Hepatocyte (in vitro differentiated cells): Measurements from ENCODE around the gene C4orf50. TPM values are rescaled to one million over a fixed set of nuclear protein-coding genes. Genes with fewer than 3 reads are reported as not detected.

Experiments used
- DNase-seq: peaks from one replicate; pipeline ENCODE4 v3.0.0-alpha.2; 2016; ENCODE audit warnings: low spot score
- H2AFZ ChIP-seq: fragments of 200-600 bp; sonication (generic); 2 replicates; pipeline ENCODE4 v1.6.0; 2016; ENCODE audit warnings: antibody characterized with exemption, mild to moderate bottlenecking
- H3K27ac ChIP-seq: fragments of 200-600 bp; sonication (generic); 2 replicates; pipeline ENCODE4 v1.5.1; 2016; ENCODE audit warnings: mild to moderate bottlenecking
- H3K27me3 ChIP-seq: fragments of 200-600 bp; sonication (generic); 2 replicates; pipeline ENCODE4 v1.6.1; 2016
- H3K36me3 ChIP-seq: fragments of 200-600 bp; sonication (generic); replicated peaks from 2 replicates; pipeline ENCODE4 v1.5.1; 2016; ENCODE audit warnings: low read depth; ENCODE audit not compliant: insufficient read depth
- H3K4me1 ChIP-seq: fragments of 200-600 bp; sonication (generic); 2 replicates; pipeline ENCODE4 v1.5.1; 2016; ENCODE audit warnings: mild to moderate bottlenecking, moderate library complexity; ENCODE audit not compliant: insufficient read depth
- H3K4me2 ChIP-seq: fragments of 200-600 bp; sonication (generic); 2 replicates; pipeline ENCODE4 v1.6.0; 2016
- H3K4me3 ChIP-seq: fragments of 200-600 bp; sonication (generic); 2 replicates; pipeline ENCODE4 v1.5.1; 2016; ENCODE audit warnings: mild to moderate bottlenecking
- H3K79me2 ChIP-seq: fragments of 200-600 bp; sonication (generic); 2 replicates; pipeline ENCODE4 v1.6.0; 2017; ENCODE audit warnings: mild to moderate bottlenecking
- H3K9me2 ChIP-seq: fragments of 200-600 bp; sonication (generic); replicated peaks from 2 replicates; pipeline ENCODE4 v1.6.0; 2017; ENCODE audit warnings: mild to moderate bottlenecking; ENCODE audit not compliant: insufficient read depth
- H3K9me3 ChIP-seq: fragments of 200-600 bp; sonication (generic); 2 replicates; pipeline ENCODE4 v1.5.1; 2016; ENCODE audit warnings: low read depth, mild to moderate bottlenecking
- H4K20me1 ChIP-seq: fragments of 200-600 bp; sonication (generic); 2 replicates; pipeline ENCODE4 v1.6.0; 2016; ENCODE audit warnings: mild to moderate bottlenecking; ENCODE audit not compliant: insufficient read depth, poor library complexity, severe bottlenecking
- CTCF ChIP-seq: fragments of 200-600 bp; sonication (generic); IDR thresholded peaks from 2 replicates; pipeline ENCODE4 v1.5.1; 2016; ENCODE audit warnings: antibody characterized with exemption, mild to moderate bottlenecking; ENCODE audit not compliant: poor library complexity
- EZH2 ChIP-seq: fragments of 200-600 bp; sonication (generic); IDR thresholded peaks from 2 replicates; pipeline ENCODE4 v1.6.1; 2016; ENCODE audit warnings: antibody characterized with exemption, mild to moderate bottlenecking, borderline replicate concordance
- EZH2phosphoT487 ChIP-seq: fragments of 200-600 bp; sonication (generic); IDR thresholded peaks from one replicate; pipeline ENCODE4 v1.6.1; 2018; ENCODE audit warnings: antibody characterized with exemption, mild to moderate bottlenecking, low read depth, moderate library complexity; ENCODE audit not compliant: unreplicated experiment, severe bottlenecking
- WGBS: methylation state at CpG from one replicate; pipeline ENCODE4 v1.1.6; 2016; ENCODE audit warnings: low lambda C conversion rate; ENCODE audit errors: missing lambda C conversion rate; 5-methylcytosine and 5-hydroxymethylcytosine counted together
- polyA plus RNA-seq: library from polyadenylated mRNA; unstranded; fragments of >200 nt; fragmentation: Nextera tagmentation; extraction: Ambion mirVana; gene quantifications from 2 replicates; pipeline ENCODE4 v1.2.1, GENCODE V29; 2016
- total RNA-seq: library from RNA; depleted of rRNA; stranded (reverse); fragments of >200 nt; gene quantifications from 2 replicates; pipeline ENCODE4 v1.2.3, GENCODE V29; 2014

The C4orf50 gene
- total and polyA plus RNA-seq, 2 experiments from 2014 or later = not detected

GRCh38 chr4:5968246-5968645 is 50.0 kb downstream of the C4orf50 start:
- H3K36me3 ChIP-seq = no peaks in the 10 kb centered on the region
- no peaks in the 10 kb centered on the region for H3K9me3 ChIP-seq
- WGBS = 94% methylated on average over 10 of the region's 10 CpGs
- no peak overlapping the region for H3K27ac ChIP-seq
- H3K4me1 ChIP-seq = no peaks in the 10 kb centered on the region
- DNase-seq = no peak
- no peaks in the 10 kb centered on the region for H4K20me1 ChIP-seq
- TF ChIP-seq EZH2 (no peak), CTCF (no peak), EZH2phosphoT487 (no peak)
- no peak overlapping the region for H2AFZ ChIP-seq
- peaks cover 3% of the 10 kb centered on the region for H3K27me3 ChIP-seq
- H3K9me2 ChIP-seq = no peaks in the 10 kb centered on the region
- no peak overlapping the region for H3K4me2 ChIP-seq
- H3K79me2 ChIP-seq = no peaks in the 10 kb centered on the region
- H3K4me3 ChIP-seq = no peak overlapping the region

GRCh38 chr4:5967783-5968182 is 50.4 kb downstream of the C4orf50 start:
- H3K36me3 ChIP-seq = no peaks in the 10 kb centered on the region
- no peaks in the 10 kb centered on the region for H4K20me1 ChIP-seq
- H3K9me2 ChIP-seq = no peaks in the 10 kb centered on the region
- peaks cover 3% of the 10 kb centered on the region for H3K27me3 ChIP-seq
- H3K4me3 ChIP-seq = no peak overlapping the region
- H3K79me2 ChIP-seq = no peaks in the 10 kb centered on the region
- DNase-seq = no peak
- H3K4me1 ChIP-seq = no peaks in the 10 kb centered on the region
- no peak overlapping the region for H3K4me2 ChIP-seq
- H3K9me3 ChIP-seq = no peaks in the 10 kb centered on the region
- no peak overlapping the region for H3K27ac ChIP-seq
- no peak overlapping the region for H2AFZ ChIP-seq
- 43% methylated on average over 6 of the region's 6 CpGs for WGBS
- TF ChIP-seq EZH2 (no peak), CTCF (no peak), EZH2phosphoT487 (no peak)

- Histone ChIP-seq H3K4me3 (no peak overlapping the region), H3K9me2 (no peaks in the 10 kb centered on the region), H3K4me2 (no peak overlapping the region), H3K4me1 (no peaks in the 10 kb centered on the region), H3K27me3 (peaks cover 11% of the 10 kb centered on the region), H4K20me1 (no peaks in the 10 kb centered on the region), H3K79me2 (no peaks in the 10 kb centered on the region), H3K9me3 (no peaks in the 10 kb centered on the region), H3K27ac (no peak overlapping the region), H3K36me3 (no peaks in the 10 kb centered on the region), H2AFZ (no peak overlapping the region)
- DNase-seq = no peak
- 86% methylated on average over 9 of the region's 9 CpGs for WGBS
- TF ChIP-seq EZH2 (no peak), CTCF (no peak), EZH2phosphoT487 (no peak)
These were observed 53.0 kb downstream of the C4orf50 start for GRCh38 chr4:5965225-5965624.

GRCh38 chr4:5964030-5964429 is 54.2 kb downstream of the C4orf50 start:
- H3K27me3 ChIP-seq = peaks cover 11% of the 10 kb centered on the region
- H3K4me3 ChIP-seq = no peak overlapping the region
- no peaks in the 10 kb centered on the region for H3K79me2 ChIP-seq
- H3K36me3 ChIP-seq = no peaks in the 10 kb centered on the region
- no peak overlapping the region for H3K4me2 ChIP-seq
- WGBS = 53% methylated on average over 5 of the region's 5 CpGs
- H3K4me1 ChIP-seq = no peaks in the 10 kb centered on the region
- H3K9me3 ChIP-seq = no peaks in the 10 kb centered on the region
- H3K27ac ChIP-seq = no peak overlapping the region
- H3K9me2 ChIP-seq = no peaks in the 10 kb centered on the region
- TF ChIP-seq EZH2phosphoT487 (no peak), CTCF (no peak), EZH2 (no peak)
- H2AFZ ChIP-seq = no peak overlapping the region
- DNase-seq = no peak
- H4K20me1 ChIP-seq = no peaks in the 10 kb centered on the region
